ENCODE measurements around the gene RAB3GAP1.

The RAB3GAP1 gene

DNA sequence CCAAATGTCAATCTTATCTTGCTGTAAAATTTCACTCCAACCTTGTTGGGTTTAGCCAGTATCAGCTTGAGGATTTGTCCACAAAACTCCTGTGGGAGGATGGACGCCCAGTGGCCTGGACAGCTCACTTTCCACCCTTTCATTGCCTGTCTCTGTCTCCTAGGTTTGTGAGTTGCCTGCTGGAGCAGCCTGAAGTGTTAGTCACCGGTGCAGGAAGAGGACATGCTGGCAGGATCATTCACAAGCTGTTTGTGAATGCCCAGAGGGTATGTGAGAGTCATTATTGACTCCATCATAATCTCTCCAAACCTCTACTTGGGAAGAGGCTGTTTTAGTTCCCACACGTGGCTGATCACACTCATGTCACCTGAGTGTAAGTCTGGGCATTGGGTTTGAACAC, 112.3 kb downstream of the RAB3GAP1 start:
- DNase-seq (ENCODE audit: low read depth): no peak

DNA sequence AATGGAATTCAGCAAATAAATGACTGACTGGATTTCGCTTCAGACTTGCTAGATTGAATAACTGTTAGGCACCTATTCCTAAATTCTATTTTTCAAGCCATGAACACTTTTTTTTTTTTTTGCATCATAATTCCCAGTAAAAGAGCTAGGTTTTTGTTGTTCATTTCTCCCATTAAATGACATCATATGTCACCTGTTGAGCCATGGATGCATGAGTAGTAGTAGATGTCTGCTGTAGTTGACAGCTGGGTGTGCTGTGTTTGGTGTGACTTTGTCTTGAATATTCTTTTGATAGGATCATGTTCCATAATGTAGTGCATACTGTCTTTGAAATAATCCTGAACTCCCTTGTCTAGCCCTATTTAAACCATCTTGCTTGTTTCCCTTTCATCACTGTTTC, 115.2 kb downstream of the RAB3GAP1 start:
- no peak for DNase-seq (ENCODE audit: low read depth)

DNA sequence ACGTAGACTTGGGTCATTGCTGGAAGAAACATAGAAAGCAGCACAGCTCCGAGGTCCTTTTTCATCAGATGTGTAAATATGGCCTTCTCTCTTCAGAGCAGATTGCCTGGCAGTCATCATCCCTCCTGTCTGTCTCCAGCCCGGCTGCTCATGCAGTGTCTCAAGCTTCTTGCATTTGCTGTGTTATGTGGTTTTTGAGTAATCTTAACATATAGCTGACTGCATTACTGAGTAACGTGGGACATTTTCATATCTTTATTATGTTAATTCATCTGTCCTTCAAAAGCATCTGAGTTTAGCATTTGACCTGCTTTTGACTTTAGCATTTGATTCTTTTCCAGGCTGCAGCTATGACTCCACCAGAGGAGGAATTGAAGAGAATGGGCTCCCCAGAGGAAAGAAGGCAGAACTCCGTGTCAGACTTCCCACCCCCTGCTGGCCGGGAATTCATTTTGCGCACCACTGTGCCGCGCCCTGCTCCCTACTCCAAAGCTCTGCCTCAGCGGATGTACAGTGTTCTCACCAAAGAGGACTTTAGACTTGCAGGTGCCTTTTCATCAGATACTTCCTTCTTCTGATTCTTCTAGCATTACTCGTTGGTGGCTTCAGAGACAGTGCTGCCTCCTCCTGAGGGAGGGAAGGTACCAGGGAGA, 116.2 kb downstream of the RAB3GAP1 start:
- DNase-seq (ENCODE audit: low read depth): no peak

DNA sequence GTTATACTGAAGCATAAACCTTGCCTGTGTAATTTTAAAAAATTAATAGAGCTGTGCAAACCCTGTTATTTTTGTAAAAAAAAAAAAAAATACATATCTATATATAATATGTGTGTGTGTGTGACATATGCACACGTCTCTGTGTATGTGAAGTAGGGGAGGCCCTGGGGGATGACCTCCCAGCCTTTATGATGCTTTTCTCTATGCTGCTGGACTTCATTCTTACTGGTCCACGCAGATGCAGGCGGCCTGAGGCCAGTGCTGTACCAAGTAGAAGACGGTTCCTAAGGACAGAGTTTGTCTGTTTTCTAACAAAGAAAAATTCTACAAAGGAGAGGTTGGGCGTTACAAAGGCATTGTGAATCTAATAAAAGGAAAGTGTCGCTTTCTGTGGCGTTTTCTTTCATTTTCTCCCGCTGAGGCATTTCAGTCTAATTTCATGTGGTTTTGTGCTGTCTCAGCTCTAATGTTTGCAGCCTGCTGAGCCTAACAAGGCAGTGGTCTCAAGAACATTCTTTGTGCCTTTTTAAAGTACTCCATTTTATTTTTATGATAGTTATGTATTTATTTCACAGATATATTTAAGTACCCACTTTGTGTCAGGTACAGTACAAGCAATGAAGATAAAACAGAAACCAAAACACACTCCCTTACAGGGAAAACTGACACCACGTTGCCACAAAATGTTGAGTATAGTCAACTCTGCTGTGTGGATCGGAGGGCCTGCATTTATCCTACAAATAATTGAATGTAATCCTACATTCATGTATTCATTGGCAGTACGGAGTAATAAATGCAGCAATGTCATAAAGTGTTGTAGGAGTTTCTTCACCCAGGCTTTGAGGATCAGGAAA, 118.0 kb downstream of the RAB3GAP1 start:
- DNase-seq (ENCODE audit: low read depth): no peak

DNA sequence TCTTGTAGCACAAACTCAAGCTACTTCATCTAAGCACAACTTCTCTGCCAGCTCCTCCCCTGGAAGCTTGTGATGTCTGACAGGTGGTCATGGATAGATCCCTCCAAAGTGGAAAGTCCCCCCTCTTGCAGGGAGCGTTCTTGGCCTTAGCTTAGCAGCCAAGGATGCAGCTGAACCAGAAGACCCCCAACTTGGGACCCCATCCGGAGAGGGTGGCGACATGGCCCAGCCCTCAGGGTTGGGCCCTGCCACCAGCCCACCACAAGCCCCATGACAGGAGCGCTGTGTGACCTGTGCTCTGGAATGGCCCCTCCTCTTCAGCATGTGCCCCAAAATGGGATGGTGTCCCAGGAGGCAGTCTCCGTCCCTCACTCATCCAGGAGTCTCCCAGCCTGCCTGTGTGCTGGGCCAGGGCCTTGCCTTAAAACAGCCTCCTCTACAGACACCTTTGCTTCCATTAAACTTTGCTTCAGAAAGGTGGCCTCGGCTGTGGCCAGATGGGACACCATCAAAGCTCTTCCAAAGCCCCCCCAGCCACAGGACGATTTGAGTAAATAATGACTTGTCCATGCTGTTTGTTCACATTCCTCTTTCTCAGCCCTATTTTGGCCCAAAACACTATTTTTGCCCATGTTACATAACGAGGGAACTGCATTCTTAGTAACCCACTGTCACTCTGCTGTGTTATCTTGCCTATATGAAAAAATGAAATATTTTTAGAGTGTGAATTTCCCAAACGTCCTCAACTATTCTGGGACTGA, 122.1 kb downstream of the RAB3GAP1 start:
- DNase-seq (ENCODE audit: low read depth): no peak

DNA sequence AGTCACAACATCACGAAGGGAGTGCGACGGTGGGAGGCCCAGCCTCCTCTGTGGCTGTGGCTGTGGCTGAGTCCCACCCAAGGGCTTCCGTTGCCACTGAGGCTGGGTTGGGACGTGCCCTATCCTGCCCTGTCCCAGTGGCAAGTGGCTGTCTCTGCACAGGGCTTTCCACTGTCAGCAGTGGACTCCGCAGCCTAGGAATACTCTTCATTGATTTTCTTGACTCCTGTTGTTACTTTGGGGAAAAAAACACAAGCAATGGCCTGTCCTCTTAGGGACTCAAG, 122.7 kb downstream of the RAB3GAP1 start:
- no peak for DNase-seq (ENCODE audit: low read depth)

DNA sequence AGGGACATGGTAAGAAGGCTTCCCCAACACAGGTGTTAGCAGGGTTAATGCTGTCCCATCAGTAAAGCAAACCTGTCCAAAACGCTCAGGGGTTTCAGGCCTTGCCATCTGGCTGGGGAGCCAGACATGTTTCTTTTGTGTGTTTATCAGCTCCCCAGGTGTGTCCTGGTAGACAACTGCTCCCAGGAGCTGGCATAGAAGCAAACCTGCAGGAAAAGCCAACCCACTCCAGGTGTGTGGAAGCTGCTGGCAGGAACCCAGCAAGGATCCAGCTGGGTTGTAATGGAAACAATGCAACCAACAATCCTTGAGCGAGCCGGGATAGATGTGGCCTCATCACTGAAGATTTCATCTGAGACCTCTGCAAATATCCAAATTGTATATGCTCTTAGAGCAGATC, 123.1 kb downstream of the RAB3GAP1 start:
- no peak for DNase-seq (ENCODE audit: low read depth)

DNA sequence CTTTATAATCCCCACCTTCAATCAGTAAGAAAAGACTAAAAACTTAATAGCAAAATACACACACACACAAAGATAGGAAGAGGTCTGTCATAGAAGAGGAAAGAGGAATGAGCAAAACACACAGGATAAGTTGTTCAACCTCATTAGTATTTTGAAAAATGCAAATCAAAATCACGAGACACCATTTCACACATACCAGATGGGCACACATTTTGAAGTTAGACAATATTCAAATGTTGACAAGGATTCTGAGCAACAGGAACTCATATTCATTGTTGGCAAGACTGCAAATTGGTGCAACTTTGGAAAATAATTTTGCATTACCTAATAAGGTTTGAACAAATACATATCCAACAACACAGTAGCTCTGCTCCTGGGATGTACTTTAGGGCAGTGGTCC, 127.6 kb downstream of the RAB3GAP1 start:
- DNase-seq (ENCODE audit: low read depth): no peak

DNA sequence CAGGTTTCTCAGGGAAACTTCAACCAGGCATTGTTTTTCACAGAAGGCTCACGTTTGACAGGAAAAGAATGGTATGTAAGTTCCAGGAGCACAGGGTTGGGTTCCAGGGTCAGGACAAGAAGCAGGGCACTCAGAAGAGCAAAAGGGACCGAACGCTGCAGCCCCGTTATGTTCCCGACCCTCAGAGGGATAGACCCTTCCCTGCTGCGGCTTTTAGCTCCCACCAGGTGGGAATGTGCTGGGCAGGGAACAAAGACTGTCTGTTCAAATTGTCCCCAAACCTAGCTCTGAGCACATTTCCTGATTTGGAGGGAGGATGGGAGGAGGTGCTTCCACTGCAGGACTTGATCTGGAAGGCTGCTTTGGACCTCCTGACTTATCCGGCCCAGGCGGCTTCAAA, 130.1 kb downstream of the RAB3GAP1 start:
- DNase-seq (ENCODE audit: low read depth): no peak

DNA sequence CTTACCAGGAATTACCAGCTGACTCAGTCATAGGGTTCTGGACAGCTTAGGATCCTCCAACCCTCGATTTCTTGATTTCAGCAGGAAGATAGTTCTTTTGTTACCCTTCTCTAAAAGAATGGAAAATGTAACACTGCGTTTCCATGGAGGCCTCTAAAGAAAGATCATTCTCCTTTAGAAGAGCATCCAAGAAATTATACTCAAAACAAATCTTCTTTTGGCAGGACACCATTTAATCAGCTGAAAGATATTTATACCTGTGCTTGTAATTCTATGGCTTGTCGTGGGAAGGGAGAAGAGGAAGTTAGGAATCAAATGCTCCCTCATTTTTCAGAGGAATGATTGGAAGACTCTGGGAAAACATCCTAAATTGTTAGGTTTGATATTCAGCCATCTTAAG, 130.5 kb downstream of the RAB3GAP1 start:
- no peak for DNase-seq (ENCODE audit: low read depth)

DNA sequence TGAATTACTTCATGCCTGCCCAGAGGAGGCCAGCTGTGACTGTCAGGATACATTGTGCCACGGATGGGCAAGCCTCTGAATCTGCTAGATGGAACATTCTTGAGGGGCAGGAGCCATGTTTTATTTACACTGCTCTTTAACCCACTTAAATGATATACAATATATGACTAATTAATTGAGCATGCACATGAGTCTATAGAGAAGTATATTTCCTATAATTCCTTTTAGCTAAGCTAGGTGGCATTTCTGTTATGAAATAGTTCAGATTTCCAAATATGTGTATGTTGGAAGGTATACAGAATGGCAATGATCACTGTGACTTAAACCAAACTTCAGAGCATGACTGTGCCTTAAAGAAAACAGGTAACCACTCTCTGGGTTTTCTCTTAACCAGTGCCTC, 131.7 kb downstream of the RAB3GAP1 start:
- DNase-seq (ENCODE audit: low read depth): no peak

DNA sequence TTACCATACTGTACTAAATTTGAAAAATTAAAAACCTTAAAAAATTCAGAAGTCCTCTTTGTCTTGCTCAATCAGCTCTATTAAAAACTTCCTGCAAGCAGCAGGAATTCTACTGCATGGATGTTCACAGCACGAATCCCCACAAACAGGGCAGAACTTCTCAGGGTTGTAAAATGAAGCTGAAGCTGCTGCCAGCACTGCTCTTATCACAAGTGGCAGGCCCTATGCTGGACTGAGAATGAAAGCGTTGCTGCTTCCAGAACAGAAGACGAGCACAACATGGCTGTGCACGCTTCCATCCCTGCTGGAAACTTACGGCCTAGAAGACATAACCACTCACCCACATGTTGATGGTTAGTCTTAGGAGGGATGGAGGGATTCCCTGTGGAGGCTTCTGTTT, 134.0 kb downstream of the RAB3GAP1 start:
- DNase-seq (ENCODE audit: low read depth): no peak

DNA sequence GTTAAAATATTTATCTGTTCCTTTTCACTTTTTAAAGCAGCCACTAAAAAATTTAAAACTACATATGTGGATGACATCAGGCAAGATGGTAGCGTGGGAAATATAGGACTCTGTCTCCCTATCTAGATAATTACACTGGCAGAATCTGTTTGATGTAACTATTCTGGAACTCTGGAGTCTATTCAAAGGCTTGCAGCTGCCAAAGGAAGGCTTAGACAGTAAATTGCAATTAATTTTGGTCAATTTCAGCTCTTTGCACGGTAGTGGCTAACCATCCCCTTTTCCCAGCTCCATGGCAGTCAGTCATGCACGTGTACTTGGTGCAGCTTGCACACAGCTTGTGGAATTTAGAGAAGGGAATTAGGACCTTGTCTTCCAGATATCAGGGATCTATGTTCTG, 135.2 kb downstream of the RAB3GAP1 start:
- DNase-seq (ENCODE audit: low read depth): no peak

DNA sequence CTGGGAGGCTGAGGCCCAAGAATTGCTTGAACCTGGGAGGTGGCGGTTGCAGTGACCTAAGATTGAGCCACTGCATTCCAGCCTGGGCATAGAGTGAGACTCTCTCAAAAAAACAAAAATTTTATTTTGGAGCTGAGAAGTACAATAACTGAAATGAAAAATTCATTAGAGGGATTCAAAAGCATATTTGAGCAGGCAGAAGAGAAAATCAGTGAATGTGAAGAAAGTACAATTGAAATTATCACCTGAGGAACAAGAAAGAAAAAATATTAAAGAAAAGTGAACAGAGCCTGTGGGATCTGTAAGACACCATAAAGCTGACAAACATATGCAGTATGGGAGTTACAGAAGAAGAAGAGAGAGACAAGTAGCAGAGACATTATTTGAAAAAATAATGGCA, 137.1 kb downstream of the RAB3GAP1 start:
- DNase-seq (ENCODE audit: low read depth): no peak

DNA sequence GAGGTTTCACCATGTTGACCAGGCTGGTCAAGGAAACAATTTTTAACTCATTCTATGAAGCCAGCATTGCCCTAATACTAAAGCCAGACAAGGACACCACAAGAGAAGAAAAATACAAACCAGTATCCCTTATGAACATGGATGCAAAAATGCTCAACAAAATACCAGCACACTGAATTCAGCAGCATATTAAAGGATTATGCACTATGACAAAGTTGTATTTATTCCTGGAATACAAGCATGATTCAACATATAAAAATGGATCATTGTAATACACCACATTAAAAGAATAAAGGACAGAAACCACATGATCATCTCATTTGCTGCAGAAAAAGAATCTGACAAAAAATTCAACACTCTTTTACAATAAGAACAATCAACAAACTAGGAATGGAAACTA, 138.7 kb downstream of the RAB3GAP1 start:
- DNase-seq (ENCODE audit: low read depth): no peak

DNA sequence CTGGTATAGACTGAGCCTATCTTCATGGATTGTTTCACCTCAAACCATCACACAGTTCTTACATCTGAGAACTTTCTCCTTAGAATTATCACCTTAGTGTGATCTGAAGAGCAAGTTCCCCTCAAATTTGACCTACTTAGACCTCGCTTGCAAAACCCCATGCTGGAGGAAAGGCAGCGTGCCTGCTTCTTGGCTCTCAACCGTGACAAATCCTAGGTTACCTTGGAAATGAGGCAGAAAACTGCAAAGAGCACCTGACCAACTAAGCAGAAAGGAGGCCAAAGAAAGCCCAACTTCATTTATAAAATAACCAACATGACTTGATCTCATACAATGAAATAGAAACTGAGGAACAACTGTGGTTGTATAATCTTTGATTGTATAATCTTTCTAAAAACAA, 146.4 kb downstream of the RAB3GAP1 start:
- DNase-seq (ENCODE audit: low read depth): no peak

DNA sequence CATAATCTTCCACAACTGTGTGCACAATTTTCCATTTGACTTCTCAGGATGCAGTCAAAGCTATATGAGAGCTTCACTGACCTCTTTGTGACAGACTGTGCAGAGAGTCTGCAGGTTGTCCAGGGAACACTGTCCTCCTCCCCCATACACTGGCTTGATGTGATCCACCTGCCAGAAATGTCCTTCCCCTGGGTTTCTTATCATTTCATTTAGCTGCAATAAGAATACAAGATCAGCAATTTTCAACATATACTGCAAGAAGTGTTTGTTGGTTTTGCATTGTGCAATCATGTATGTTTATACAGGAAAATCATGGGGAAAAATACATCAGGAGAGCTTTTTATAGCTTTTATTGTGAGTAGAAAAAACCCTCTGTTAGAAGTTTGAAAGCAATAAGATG, 150.7 kb downstream of the RAB3GAP1 start:
- no peak for DNase-seq (ENCODE audit: low read depth)

DNA sequence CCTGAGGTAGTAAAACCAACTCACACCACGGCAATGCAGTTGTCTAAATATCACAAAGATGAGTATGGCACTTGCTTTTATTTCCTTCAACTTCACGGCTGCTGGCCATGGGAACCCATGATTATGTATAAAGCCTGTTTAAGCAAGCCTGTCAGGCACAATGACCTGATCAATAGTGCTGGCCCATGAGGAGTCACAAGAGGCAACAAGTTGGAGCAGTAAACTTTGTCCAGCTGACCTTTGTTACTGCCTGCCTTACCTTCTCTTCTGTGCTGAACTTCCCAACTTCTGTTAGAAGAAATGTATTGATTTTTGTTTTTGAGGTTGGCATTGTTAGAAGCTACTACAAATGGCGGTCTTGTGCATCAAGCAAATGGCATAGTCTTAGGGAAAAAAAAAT, 151.9 kb downstream of the RAB3GAP1 start:
- no peak for DNase-seq (ENCODE audit: low read depth)

DNA sequence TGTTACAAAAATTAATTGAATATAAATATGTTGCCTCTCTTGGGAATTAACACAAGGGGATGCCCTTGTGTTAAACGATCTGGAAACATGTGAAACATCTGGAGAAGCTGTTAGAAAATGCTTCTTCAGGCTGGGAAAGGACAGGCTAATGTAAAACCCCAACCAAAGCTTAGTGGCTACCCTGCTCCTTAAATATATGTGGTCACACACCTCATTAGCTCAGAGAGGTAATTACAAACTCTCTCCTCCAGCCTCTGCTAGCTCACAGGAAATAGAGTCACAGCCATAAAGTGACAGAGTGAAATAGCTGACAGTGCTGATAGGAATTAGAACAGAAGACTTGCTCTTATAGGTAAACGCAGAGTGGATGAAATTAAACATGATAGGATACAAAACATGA, 155.9 kb downstream of the RAB3GAP1 start:
- DNase-seq (ENCODE audit: low read depth): no peak

DNA sequence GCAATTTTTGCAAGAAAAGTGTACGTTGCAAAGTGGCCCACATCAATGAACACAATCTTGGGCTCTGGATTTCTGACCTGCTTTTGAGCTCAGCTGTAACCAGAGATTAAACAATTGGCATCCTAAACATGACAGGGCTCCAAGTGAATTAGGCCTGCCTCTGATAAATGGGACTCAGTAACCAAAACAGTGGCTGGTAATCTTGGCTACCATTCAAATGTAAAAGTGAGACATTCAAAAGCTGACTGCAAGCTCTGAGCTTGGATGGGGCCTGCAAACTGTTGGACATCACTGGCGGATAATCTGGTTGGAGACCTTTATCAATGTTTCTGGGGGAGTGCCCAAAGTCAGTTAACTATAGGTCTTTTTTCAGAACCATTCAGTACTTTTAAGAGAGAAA, 160.7 kb downstream of the RAB3GAP1 start:
- no peak for DNase-seq (ENCODE audit: low read depth)

DNA sequence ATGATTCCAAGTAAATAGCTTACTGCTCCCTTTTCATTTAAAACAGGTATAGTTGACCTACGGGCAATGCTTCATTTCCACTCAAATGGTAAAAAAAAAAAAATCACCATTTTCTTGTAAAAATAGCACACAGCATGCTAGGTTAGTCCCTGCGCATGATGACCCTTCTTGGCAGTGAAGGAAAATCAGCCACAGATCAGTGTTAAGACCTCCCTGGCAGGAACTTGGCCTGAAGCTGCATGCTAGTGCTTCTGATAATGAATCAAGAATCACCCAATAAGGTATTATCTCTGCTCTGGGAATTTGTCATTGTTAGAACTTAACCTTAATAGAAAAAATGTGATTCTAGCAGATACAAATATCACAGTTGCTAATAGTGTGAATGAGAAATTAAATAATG, 166.3 kb downstream of the RAB3GAP1 start:
- DNase-seq (ENCODE audit: low read depth): no peak

DNA sequence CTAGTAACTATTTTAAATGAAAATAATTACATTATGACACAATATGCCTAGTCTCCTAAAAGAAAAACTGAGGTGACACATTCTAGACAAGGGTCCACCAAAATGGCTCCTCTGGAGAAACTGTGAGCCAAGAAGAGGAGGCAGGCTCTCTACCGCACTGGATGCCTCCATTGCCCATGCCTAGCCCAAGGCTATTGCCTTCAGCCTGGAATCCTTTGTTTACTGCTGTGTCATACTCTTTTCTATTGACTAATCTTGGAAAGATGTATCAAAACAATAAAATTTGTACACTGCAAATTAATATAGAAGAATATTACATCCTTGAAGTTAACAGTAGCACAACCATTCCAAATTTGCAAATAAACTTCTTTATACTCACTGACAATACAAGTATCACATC, 167.1 kb downstream of the RAB3GAP1 start:
- DNase-seq (ENCODE audit: low read depth): no peak
